ENCODE measurements around the gene SH3TC2.

DNA sequence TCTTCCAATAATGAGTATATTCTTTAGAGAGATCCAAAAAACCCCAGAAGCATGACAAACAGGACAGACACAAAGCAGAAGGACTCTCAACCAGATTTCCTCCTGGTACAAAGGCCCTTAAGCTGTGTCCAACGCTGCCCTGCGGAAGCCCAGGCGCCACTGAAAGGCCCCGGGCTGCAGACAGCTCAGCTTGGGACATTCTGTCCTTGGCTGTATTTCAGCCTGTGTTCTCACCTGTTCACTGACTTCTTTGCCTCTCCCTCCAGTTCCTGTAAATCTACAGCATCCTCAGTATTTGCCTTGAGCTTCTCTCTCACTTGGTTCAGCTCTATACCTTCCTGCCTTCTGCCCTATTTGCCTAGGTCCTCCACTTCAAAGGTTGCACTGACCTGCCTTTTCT is 96.5 kb downstream of the SH3TC2 start:
- TF ChIP-seq POLR2AphosphoS5 (IDR thresholded peaks at IDR 0.05): peak; percentile 55 to 83 (median 61)
- no peak for TF ChIP-seq POLR2A (IDR thresholded peaks at IDR 0.05)
- TF ChIP-seq, protein P1, sequence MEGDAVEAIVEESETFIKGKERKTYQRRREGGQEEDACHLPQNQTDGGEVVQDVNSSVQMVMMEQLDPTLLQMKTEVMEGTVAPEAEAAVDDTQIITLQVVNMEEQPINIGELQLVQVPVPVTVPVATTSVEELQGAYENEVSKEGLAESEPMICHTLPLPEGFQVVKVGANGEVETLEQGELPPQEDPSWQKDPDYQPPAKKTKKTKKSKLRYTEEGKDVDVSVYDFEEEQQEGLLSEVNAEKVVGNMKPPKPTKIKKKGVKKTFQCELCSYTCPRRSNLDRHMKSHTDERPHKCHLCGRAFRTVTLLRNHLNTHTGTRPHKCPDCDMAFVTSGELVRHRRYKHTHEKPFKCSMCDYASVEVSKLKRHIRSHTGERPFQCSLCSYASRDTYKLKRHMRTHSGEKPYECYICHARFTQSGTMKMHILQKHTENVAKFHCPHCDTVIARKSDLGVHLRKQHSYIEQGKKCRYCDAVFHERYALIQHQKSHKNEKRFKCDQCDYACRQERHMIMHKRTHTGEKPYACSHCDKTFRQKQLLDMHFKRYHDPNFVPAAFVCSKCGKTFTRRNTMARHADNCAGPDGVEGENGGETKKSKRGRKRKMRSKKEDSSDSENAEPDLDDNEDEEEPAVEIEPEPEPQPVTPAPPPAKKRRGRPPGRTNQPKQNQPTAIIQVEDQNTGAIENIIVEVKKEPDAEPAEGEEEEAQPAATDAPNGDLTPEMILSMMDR (IDR thresholded peaks at IDR 0.05): no peak

Data from breast epithelium (tissue), 3 donors.